Smooth muscle cell (in vitro differentiated cells): ENCODE results near the gene ZNF865. TPM values are rescaled to one million over a fixed set of nuclear protein-coding genes. Genes with fewer than 3 reads are reported as not detected.

Experiments used
- DNase-seq: peaks from one replicate; lab custom pipeline; 2025; ENCODE audit not compliant: unreplicated experiment; lab: John Stamatoyannopoulos, UW
- H2AFZ ChIP-seq: fragments of 200-600 bp; sonication (generic); 2 replicates; pipeline ENCODE4 v1.6.0; 2016; ENCODE audit warnings: antibody characterized with exemption, low read depth, mild to moderate bottlenecking
- H3F3A ChIP-seq: fragments of 200-600 bp; sonication (generic); 2 replicates; pipeline ENCODE4 v1.6.0; 2017; ENCODE audit warnings: antibody characterized with exemption, low read depth
- H3K27ac ChIP-seq: fragments of 200-600 bp; sonication (generic); 2 replicates; pipeline ENCODE4 v1.5.1; 2016; ENCODE audit warnings: low read depth, mild to moderate bottlenecking
- H3K27me3 ChIP-seq: fragments of 200-600 bp; sonication (generic); 2 replicates; pipeline ENCODE4 v1.6.1; 2016; ENCODE audit warnings: low read depth, mild to moderate bottlenecking
- H3K36me3 ChIP-seq: fragments of 200-600 bp; sonication (generic); 2 replicates; pipeline ENCODE4 v1.5.1; 2016; ENCODE audit warnings: low read depth
- H3K4me1 ChIP-seq: fragments of 200-600 bp; sonication (generic); 2 replicates; pipeline ENCODE4 v1.5.1; 2016; ENCODE audit warnings: low read depth
- H3K4me2 ChIP-seq: fragments of 200-600 bp; sonication (generic); 2 replicates; pipeline ENCODE4 v1.6.0; 2016; ENCODE audit warnings: mild to moderate bottlenecking
- H3K4me3 ChIP-seq: fragments of 200-600 bp; sonication (generic); 2 replicates; pipeline ENCODE4 v1.5.1; 2016; ENCODE audit warnings: mild to moderate bottlenecking
- H3K79me2 ChIP-seq: fragments of 200-600 bp; sonication (generic); 2 replicates; pipeline ENCODE4 v1.6.0; 2016; ENCODE audit warnings: low read depth, mild to moderate bottlenecking
- H3K9ac ChIP-seq: fragments of 200-600 bp; sonication (generic); 2 replicates; pipeline ENCODE4 v1.6.0; 2016; ENCODE audit warnings: low read depth
- H3K9me3 ChIP-seq: fragments of 200-600 bp; sonication (generic); replicated peaks from 2 replicates; pipeline ENCODE4 v1.5.1; 2016; ENCODE audit warnings: low read depth
- H4K20me1 ChIP-seq: fragments of 200-600 bp; sonication (generic); 2 replicates; pipeline ENCODE4 v1.6.0; 2016; ENCODE audit warnings: low read depth
- CTCF ChIP-seq: fragments of 200-600 bp; sonication (generic); IDR thresholded peaks from 2 replicates; pipeline ENCODE4 v1.5.1; 2017; ENCODE audit warnings: borderline replicate concordance, mild to moderate bottlenecking, antibody characterized with exemption; ENCODE audit not compliant: insufficient read depth, poor library complexity, severe bottlenecking
- WGBS: methylation state at CpG from one replicate; pipeline ENCODE4 v1.1.7; 2016; ENCODE audit warnings: low lambda C conversion rate; 5-methylcytosine and 5-hydroxymethylcytosine counted together
- polyA plus RNA-seq: library from polyadenylated mRNA; unstranded; fragments of >200 nt; fragmentation: Nextera tagmentation; extraction: Ambion mirVana; gene quantifications from 2 replicates; pipeline ENCODE4 v1.2.1, GENCODE V29; 2016
- total RNA-seq: library from RNA; depleted of rRNA; stranded (reverse); fragments of >200 nt; gene quantifications from 2 replicates; pipeline ENCODE4 v1.2.3, GENCODE V29; 2014

ZNF865 gene
- total and polyA plus RNA-seq, 2 experiments from 2014 or later, result 1.2 to 3.8 TPM

DNA sequence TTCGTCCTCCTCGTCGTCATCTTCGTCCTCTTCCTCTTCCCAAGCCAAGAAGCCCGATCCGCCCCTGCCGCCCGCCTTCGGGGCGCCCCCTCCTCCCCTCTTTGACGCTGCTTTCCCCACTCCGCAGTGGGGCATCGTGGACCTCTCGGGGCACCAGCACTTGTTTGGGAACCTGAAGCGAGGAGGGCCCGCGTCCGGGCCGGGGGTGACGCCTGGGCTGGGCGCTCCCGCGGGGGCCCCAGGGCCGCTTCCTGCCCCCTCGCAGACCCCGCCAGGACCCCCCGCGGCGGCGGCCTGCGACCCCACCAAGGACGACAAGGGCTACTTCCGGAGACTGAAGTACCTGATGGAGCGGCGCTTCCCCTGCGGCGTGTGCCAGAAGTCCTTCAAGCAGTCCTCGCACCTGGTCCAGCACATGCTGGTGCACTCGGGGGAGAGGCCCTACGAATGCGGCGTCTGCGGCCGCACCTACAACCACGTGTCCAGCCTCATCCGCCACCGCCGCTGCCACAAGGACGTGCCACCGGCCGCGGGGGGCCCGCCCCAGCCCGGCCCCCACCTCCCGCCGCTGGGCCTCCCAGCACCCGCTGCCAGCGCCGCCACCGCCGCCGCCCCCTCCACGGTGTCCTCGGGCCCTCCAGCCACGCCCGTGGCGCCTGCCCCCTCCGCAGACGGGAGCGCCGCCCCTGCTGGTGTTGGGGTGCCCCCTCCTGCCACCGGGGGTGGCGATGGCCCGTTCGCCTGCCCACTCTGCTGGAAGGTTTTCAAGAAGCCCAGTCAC lies 8.7 kb downstream of the ZNF865 start:
- H2AFZ ChIP-seq, result no peak overlapping the region
- H3K36me3 ChIP-seq, result no peaks in the 10 kb centered on the region
- H3K4me2 ChIP-seq, result no peak overlapping the region
- no peaks in the 10 kb centered on the region for H3K4me1 ChIP-seq
- H3K79me2 ChIP-seq, result peaks cover 25% of the 10 kb centered on the region
- H4K20me1 ChIP-seq, result peaks cover 28% of the 10 kb centered on the region
- H3K27me3 ChIP-seq, result no peaks in the 10 kb centered on the region
- H3F3A ChIP-seq, result no peaks in the 10 kb centered on the region
- H3K9me3 ChIP-seq, result no peaks in the 10 kb centered on the region
- DNase-seq, result no peak
- TF ChIP-seq CTCF, result no peak
- H3K27ac ChIP-seq, result no peak overlapping the region
- H3K9ac ChIP-seq, result no peak overlapping the region
- 96% methylated on average over 23 of the region's 75 CpGs for WGBS
- no peak overlapping the region for H3K4me3 ChIP-seq

- 98% methylated on average over 46 of the region's 98 CpGs for WGBS
- TF ChIP-seq CTCF, result no peak
- DNase-seq, result no peak
These were observed 9.5 kb downstream of the ZNF865 start for GRCh38 chr19:55614711-55615542.

GRCh38 chr19:55615543-55616394 lies 10.3 kb downstream of the ZNF865 start:
- no peaks in the 10 kb centered on the region for H3K4me1 ChIP-seq
- no peak overlapping the region for H3K27ac ChIP-seq
- H2AFZ ChIP-seq, result no peak overlapping the region
- peaks cover 4% of the 10 kb centered on the region for H3F3A ChIP-seq
- no peaks in the 10 kb centered on the region for H3K36me3 ChIP-seq
- no peak overlapping the region for H3K9ac ChIP-seq
- H3K4me3 ChIP-seq, result no peak overlapping the region
- WGBS, result 98% methylated on average over 53 of the region's 88 CpGs
- H3K27me3 ChIP-seq, result no peaks in the 10 kb centered on the region
- H3K79me2 ChIP-seq, result peaks cover 8% of the 10 kb centered on the region
- no peaks in the 10 kb centered on the region for H3K9me3 ChIP-seq
- no peak overlapping the region for H3K4me2 ChIP-seq
- no peak for TF ChIP-seq CTCF
- no peak for DNase-seq
- peaks cover 24% of the 10 kb centered on the region for H4K20me1 ChIP-seq

More at GRCh38 chr19:55614711-55615542, 9.5 kb downstream of the ZNF865 start:
- Histone ChIP-seq H3K4me2 (no peak overlapping the region), H2AFZ (no peak overlapping the region), H3K27ac (no peak overlapping the region), H3K9me3 (no peaks in the 10 kb centered on the region), H3K27me3 (no peaks in the 10 kb centered on the region), H3K79me2 (peaks cover 17% of the 10 kb centered on the region), H3K36me3 (no peaks in the 10 kb centered on the region), H3F3A (no peaks in the 10 kb centered on the region), H4K20me1 (peaks cover 24% of the 10 kb centered on the region), H3K4me3 (no peak overlapping the region), H3K4me1 (no peaks in the 10 kb centered on the region), H3K9ac (no peak overlapping the region)
